Mammary epithelial cell (primary cell): Measurements from ENCODE around the gene PAFAH2.

Experiments
- EZH2 ChIP-seq: IDR thresholded peaks from 2 replicates; pipeline ENCODE4 v1.6.1; 2012; ENCODE audit warnings: low read length, inconsistent platforms, borderline replicate concordance
- TF ChIP-seq, protein P1 (sequence below), 2 donors: IDR thresholded peaks in 1 of 2; conservative IDR thresholded peaks in 1 of 2; 2 replicates each; pipeline ENCODE4 v1.5.1; 2011 to 2012; ENCODE audit warnings: inconsistent platforms in 2 of 2, low read length in 2 of 2, mild to moderate bottlenecking in 2 of 2, control low read depth in 1 of 2, low read depth in 1 of 2; ENCODE audit not compliant: insufficient read depth in 1 of 2; ENCODE audit errors: extremely low read depth in 1 of 2

DNA sequence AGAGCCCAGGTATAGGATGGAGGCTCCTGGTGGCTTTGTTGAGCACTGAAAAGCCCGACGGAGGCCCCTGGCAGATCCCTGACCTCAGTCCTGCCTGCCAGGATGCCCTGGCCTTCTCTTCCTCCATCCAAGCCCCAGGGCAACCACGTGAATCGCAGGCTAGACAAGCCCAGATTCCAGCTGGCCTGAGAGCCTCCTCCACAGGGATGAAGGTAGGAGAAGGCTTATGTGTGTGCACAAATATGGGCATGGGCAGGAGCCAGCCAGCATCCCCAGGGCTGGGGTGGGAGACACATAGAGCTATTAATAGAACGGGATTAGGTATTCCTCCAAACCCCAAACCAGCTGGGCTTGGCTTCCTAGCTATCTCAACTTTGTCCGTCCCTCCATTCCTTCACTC is 19.7 kb upstream of the PAFAH2 start:
- TF ChIP-seq, protein P1, sequence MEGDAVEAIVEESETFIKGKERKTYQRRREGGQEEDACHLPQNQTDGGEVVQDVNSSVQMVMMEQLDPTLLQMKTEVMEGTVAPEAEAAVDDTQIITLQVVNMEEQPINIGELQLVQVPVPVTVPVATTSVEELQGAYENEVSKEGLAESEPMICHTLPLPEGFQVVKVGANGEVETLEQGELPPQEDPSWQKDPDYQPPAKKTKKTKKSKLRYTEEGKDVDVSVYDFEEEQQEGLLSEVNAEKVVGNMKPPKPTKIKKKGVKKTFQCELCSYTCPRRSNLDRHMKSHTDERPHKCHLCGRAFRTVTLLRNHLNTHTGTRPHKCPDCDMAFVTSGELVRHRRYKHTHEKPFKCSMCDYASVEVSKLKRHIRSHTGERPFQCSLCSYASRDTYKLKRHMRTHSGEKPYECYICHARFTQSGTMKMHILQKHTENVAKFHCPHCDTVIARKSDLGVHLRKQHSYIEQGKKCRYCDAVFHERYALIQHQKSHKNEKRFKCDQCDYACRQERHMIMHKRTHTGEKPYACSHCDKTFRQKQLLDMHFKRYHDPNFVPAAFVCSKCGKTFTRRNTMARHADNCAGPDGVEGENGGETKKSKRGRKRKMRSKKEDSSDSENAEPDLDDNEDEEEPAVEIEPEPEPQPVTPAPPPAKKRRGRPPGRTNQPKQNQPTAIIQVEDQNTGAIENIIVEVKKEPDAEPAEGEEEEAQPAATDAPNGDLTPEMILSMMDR (conservative IDR thresholded peaks at IDR 0.05 in 1 of 2, IDR thresholded peaks at IDR 0.05 in 1 of 2; ENCODE audit: extremely low read depth in 1 of 2, insufficient read depth in 1 of 2, low read depth in 1 of 2, low read length in 2 of 2), result no peak
- TF ChIP-seq EZH2, result no peak
